Tibial artery (tissue), 4 donors: ENCODE results near the gene SYCE3.
"Not testable (repeated sequence)": the region's sequence is repeated elsewhere in the genome, so short reads cannot be mapped to it uniquely, and the experiment has no call there.

Source experiments
- DNase-seq, 2 donors: peaks; one replicate each; pipeline ENCODE4 v3.0.0-alpha.2; 2019
- H3K27ac ChIP-seq, 2 donors: fragments of 200-600 bp; sonication (generic) in 1 of 2; 1 replicate in 1 of 2; 2 replicates in 1 of 2; pipeline ENCODE4 v1.5.1; 2018 to 2019; ENCODE audit warnings: mild to moderate bottlenecking in 1 of 2
- H3K27me3 ChIP-seq, 2 donors: fragments of 200-600 bp; sonication (generic) in 1 of 2; one replicate each; pipeline versions ENCODE4 v1.5.1 to v1.6.0; 2016 to 2019
- H3K36me3 ChIP-seq, 3 donors: fragments of 200-600 bp; sonication (generic) in 2 of 3; one replicate each; pipeline ENCODE4 v1.5.1; 2016 to 2019; ENCODE audit warnings: mild to moderate bottlenecking in 2 of 3
- H3K4me1 ChIP-seq, 4 donors: fragments of 200-600 bp; sonication (generic) in 2 of 4; 1 replicate in 3 of 4; 2 replicates in 1 of 4; pipeline ENCODE4 v1.5.1; 2016 to 2019
- H3K4me3 ChIP-seq, 2 donors: fragments of 200-600 bp; sonication (generic) in 1 of 2; 1 replicate in 1 of 2; 2 replicates in 1 of 2; pipeline ENCODE4 v1.5.1; 2018 to 2019; ENCODE audit warnings: mild to moderate bottlenecking in 2 of 2
- H3K9me3 ChIP-seq, 3 donors: fragments of 200-600 bp; sonication (generic) in 1 of 3; one replicate each; pipeline ENCODE4 v1.5.1; 2016 to 2019
- intact Hi-C: fragments of 100-400 bp; cut with DNase I; formaldehyde crosslinking; loops from one replicate; pipeline ENCODE4 v1.15.0; 2023; ENCODE audit warnings: low total_unique reads
- TF ChIP-seq, protein P1 (sequence below), 2 experiments: fragments of 200-600 bp in 1 of 2; fragments of 450-650 bp in 1 of 2; IDR thresholded peaks; one replicate each; pipeline ENCODE4 v1.5.1; 2017 to 2019; ENCODE audit warnings: antibody characterized with exemption in 2 of 2, mild to moderate bottlenecking in 1 of 2, moderate library complexity in 1 of 2

SYCE3 gene

GRCh38 chr22:50609599-50609998 lies 46.9 kb upstream of the SYCE3 start:
- Histone ChIP-seq H3K4me3 (no peak overlapping the region), H3K36me3 (no peaks in the 10 kb centered on the region), H3K9me3 (no peaks in the 10 kb centered on the region), H3K4me1 (no peaks in the 10 kb centered on the region), H3K27me3 (peaks cover 0 to 88% of the 10 kb centered on the region in 2 donors), H3K27ac (no peak overlapping the region)
- TF ChIP-seq, protein P1, sequence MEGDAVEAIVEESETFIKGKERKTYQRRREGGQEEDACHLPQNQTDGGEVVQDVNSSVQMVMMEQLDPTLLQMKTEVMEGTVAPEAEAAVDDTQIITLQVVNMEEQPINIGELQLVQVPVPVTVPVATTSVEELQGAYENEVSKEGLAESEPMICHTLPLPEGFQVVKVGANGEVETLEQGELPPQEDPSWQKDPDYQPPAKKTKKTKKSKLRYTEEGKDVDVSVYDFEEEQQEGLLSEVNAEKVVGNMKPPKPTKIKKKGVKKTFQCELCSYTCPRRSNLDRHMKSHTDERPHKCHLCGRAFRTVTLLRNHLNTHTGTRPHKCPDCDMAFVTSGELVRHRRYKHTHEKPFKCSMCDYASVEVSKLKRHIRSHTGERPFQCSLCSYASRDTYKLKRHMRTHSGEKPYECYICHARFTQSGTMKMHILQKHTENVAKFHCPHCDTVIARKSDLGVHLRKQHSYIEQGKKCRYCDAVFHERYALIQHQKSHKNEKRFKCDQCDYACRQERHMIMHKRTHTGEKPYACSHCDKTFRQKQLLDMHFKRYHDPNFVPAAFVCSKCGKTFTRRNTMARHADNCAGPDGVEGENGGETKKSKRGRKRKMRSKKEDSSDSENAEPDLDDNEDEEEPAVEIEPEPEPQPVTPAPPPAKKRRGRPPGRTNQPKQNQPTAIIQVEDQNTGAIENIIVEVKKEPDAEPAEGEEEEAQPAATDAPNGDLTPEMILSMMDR (IDR thresholded peaks at IDR 0.05), result no peak
- DNase-seq, result no peak
- intact Hi-C loops, result no loop called here

GRCh38 chr22:50608996-50609395 lies 46.3 kb upstream of the SYCE3 start:
- H3K27me3 ChIP-seq, result peaks cover 0 to 93% of the 10 kb centered on the region in 2 donors
- intact Hi-C loops, result no loop called here

GRCh38 chr22:50608058-50608840 lies 45.5 kb upstream of the SYCE3 start:
- H3K4me3 ChIP-seq, H3K27ac ChIP-seq, H3K4me1 ChIP-seq, intact Hi-C loops, H3K9me3 ChIP-seq, H3K36me3 ChIP-seq: not testable (repeated sequence)
- DNase-seq, result peak in 1 of 2 donors; percentile 39
- H3K27me3 ChIP-seq, result peaks cover 0 to 95% of the 10 kb centered on the region in 2 donors

More at GRCh38 chr22:50608996-50609395, 46.3 kb upstream of the SYCE3 start:
- Histone ChIP-seq H3K4me3 (no peak overlapping the region), H3K36me3 (no peaks in the 10 kb centered on the region), H3K9me3 (no peaks in the 10 kb centered on the region), H3K4me1 (no peaks in the 10 kb centered on the region), H3K27ac (no peak overlapping the region)
- DNase-seq, result peak in 1 of 2 donors; percentile 38
- TF ChIP-seq, protein P1 (IDR thresholded peaks at IDR 0.05), result no peak

DNA sequence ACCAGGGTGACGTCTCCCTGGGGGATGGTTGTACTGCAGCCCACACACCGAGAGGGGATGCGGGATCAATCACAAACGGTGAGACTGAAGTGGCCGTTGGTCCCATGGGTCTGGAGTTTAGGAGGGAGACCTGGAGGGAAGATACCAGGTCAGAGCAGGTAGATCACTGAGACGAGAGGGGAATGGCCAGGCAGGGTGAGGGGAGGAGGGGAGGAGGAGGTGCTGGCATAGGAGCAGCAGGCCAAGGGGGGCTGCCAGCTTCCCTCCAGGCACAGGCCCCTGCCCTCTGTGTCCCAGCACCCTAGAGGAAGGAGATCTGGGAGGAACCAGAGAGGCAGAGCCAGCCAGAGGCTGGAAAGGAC lies 44.9 kb upstream of the SYCE3 start:
- no peaks in the 10 kb centered on the region for H3K36me3 ChIP-seq
- TF ChIP-seq, protein P1 (IDR thresholded peaks at IDR 0.05), result no peak
- no peaks in the 10 kb centered on the region for H3K4me1 ChIP-seq
- DNase-seq, result peak in 1 of 2 donors; percentile 53
- no peak overlapping the region for H3K4me3 ChIP-seq
- no peaks in the 10 kb centered on the region for H3K9me3 ChIP-seq
- peaks cover 0 to 95% of the 10 kb centered on the region in 2 donors for H3K27me3 ChIP-seq
- H3K27ac ChIP-seq, result no peak overlapping the region
- intact Hi-C loops, result no loop called here

GRCh38 chr22:50606946-50607658 lies 44.4 kb upstream of the SYCE3 start:
- Histone ChIP-seq H3K4me1 (no peaks in the 10 kb centered on the region), H3K27me3 (peaks cover 0 to 95% of the 10 kb centered on the region in 2 donors), H3K4me3 (no peak overlapping the region), H3K9me3 (no peaks in the 10 kb centered on the region), H3K36me3 (no peaks in the 10 kb centered on the region), H3K27ac (no peak overlapping the region)
- peak in 1 of 2 donors; percentile 28 for DNase-seq
- TF ChIP-seq, protein P1 (IDR thresholded peaks at IDR 0.05), result no peak
- intact Hi-C loops, result no loop called here
